Activated T-cell treated with anti-CD3 and anti-CD28 coated beads, Interleukin-2, amount 50 U/mL, for 48 hours (primary cell): ENCODE data around the gene TBC1D10B.

Experiments
- DNase-seq, 2 experiments: peaks; one replicate each; pipeline ENCODE4 v3.0.0-alpha.2; 2020

TBC1D10B gene

DNA sequence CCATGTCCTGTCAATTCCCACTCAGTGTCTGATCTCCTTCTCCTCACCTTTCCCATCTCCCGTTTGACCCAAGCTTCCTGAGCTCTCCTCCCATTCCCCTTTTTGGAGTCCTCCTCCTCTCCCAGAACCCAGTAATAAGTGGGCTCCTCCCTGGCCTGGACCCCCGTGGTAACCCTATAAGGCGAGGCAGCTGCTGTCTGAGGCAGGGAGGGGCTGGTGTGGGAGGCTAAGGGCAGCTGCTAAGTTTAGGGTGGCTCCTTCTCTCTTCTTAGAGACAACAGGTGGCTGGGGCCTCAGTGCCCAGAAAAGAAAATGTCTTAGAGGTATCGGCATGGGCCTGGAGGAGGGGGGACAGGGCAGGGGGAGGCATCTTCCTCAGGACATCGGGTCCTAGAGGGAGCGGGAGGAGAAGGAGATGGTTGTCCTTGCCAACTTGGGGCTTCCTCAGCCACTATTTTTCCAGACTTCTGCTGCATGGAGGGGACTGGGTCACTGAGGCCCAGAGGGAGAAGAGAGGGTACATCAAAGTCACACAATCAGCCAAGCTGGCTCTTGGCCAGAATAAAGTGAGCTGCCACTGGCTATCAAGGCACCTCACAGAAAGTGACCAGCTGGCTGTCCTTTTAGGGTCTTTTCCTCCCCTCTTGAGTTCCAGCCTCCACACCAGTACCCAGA, 1.9 kb upstream of the TBC1D10B start:
- DNase-seq: no peak

DNA sequence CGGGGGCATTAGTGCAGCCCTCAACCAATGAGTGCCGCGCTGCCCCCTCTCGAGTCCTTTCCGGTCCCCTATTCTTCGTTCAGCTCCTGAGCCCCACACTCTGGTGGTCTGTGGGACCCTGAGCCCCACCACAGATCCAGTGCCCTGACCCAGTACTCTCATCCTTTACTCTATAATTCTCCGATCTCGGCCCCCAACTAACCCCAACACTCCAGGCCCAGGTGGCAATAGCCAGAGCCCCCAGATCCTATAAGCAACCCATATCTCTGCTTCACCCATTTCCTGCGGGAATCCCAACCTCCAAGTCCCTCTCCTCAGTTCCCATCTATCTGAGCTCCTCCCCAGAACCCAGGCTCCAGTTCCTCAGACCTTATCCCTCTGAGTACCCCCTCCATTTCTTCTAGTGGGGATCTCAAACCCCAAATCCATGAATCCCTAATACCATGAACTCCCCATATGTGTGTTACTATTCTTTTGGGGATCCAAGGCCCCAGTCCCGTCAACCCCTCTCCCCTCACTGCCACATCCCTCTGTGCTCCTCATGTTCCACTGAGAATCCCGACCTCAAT, 1.0 kb upstream of the TBC1D10B start:
- no peak for DNase-seq

DNA sequence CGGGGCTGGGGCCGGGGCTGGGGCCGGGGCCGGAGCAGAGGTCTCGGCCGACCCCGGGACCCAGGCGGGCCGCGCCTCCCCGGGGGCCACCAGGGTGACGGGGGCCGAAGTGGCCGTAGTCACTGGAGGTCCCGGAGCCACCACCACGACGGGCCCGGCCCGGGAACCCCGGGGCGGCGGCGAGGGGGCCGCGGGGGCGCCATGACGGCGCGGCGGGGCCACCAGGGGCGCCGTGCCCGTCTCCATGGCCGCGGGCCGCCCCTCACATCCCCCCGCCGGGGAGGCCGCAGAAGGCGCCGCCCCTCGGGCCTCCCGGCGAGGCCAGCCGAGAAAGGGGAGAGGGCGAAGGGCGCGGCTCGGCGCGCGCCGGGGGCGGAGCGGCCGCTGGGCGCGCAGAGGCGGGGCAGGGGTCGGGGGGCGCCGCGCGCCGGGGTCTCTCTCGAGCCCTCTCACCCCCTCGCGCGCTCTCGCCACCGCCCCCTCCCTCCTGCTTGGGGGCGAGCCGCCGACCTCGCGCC, 297 bp downstream of the TBC1D10B start:
- no peak for DNase-seq

DNA sequence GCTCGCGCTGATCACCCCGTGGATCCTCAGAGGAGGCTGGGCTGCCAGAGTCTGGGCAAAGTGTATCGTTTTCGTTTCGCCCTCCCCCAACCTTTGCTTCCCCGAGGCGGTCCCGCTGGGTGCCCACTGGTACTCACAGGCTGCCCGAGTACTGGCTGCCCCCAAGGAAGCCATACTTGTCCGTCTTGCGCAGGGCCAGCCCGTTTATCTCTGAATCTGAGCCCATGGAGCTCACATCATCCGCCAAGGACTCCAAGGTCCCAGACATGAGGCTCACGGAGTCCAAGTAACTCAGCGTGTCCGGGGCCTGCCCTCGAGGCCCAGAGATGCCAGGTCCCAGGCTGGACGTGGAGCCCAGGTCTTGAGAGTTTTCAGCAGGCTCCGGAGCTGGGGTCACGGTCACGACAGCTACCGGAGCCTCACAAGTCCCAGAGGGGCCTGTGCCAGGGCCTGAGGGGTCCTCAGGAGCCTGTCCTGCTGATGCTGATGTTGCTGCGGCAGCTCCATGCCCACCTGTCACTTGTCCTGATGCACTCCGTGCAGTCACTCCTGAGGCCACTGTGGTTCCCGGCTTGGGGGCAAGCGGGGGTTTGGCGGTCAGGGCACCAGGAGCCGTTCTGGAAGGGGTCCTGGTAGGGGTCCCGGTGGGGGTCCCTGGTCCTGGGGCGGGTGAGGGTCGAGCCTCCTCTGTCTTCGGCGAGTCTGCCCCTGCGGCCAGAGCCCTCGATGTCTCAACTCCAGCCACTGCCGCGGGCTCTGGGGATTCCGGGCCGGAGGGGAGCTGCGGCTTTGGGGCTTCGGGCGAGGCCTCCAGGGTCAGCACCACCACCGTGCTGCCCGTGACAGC, 980 bp downstream of the TBC1D10B start:
- DNase-seq: peak in 1 of 2 experiments; percentile 46

DNA sequence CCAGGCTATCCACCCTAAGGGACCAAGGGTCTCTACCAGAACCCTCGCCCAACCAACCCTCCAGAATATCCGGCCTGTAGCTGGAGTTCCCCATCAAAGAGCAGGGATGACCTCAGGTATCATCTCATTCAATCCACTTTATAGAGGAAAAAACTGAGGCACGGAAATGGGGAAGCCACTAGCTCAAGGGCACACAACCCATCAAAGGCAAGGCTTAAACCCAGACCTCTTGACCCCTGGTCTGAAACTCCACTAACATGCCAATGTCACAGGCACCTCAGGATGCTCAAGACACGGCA, 1.6 kb downstream of the TBC1D10B start:
- no peak for DNase-seq

DNA sequence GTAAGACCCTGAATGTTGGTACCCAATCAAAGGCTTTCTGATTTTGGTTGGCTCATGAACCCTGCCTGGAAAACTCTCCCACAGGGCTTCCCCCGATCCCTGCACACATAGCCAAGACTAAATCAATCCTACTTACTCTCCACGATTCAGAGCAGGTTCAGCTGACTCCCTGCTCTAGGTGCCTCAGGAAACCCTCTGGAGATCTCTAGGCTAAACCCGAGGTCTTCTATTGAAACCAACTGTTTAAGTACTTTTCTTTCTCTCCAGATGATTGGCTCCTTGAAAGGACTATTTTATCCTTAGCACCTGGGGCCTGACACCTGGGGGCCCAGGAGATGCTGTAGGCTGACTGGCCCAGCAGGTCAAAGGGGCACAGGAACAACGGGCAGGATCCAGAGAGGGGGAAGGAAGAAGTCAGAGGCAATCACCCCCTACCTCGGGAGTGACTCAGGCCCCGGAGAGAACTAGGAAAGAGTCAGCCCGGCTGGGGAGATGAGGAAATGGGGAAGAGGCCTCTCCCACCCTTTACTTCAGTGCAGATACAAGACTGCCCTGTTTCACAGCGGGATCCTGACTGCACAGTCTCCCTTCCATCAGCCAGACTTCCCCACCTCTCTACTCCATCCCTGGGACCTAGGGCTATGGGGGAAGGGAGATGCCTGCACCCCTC, 2.0 kb downstream of the TBC1D10B start:
- no peak for DNase-seq

DNA sequence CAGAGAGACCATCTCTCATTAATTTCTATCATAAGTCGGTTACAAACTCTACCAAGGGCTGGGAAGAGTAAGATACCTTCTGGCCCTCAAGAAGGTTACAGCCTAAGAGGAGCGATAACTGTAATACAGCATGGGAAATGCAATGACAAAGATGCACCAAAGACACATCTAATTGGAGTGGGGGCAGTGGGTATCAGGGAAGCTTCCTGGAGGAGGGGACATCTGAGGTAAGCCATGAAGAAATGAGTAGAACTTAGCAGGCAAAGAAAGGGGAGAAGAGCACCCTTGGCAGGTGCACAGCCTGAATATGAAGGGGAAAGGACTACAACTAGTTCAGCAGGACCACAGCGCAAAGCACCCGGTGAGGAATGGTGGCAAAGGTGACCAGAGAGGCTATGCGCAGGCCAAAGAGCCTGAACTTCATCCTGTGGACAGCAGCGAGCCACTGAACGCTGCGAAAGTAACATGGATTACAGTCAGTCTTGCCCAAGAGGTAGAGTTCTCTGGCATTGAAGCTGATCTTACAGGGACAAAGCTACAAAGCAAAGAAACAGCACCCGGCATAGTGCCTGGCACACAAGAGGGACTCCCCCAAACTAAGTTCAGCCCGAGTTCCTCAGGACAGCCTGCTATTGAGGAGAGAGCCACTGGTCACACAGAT, 2.8 kb downstream of the TBC1D10B start:
- no peak for DNase-seq

DNA sequence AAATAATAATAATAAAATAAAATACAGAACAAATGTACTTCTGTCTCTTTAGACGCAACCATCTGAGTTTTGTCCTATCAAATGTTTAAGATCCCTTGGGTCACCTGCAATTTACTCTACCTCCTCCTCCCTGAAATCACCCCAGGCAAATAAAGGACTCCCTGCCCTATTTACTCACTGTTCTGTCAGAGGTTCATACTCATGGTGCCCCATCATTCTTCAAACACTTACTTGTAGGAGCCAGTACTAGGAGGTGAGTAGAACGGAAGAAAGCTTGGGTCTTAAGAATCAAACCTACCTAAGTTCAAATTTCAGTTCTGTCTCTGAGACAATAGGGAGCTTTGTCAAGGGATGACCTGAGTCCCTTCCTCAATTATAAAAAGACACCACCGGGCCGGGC, 3.8 kb downstream of the TBC1D10B start:
- no peak for DNase-seq

DNA sequence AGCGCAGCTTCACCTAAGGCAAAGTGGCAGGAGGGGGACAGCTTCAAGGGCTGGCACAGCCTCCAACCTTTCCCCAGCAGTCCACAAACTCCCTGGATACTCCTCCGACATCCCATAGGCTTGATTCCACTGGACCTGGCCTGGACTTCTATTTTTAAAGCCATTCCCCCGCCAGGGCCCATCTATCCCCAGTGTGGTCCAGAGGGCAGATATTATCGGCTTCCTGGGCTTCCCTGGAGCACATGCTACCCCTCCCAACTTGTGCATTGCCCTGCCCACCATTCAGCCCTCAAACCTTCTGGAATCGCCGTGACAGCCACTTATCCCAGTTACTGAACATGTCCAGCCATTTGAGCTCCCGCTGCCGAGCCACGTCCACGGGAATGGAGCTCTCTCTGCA, 5.1 kb downstream of the TBC1D10B start:
- DNase-seq: no peak

DNA sequence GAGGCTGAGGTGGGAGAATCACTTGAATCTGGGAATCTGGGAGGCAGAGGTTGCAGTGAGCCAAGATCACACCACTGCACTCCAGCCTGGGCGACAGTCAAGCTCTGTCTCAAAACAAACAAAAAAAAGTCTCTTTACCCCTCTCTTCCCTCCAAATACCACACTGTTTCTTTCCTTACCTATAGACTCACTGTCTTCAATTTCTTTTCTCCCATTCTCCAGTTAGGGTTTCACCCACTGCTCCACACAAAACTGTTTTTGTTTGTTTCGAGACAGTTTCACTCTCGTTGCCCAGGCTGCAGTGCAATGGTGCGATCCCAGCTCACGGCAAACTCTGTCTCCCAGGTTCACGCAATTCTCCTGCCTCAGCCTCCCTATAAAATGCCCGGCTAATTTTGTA, 9.1 kb downstream of the TBC1D10B start:
- no peak for DNase-seq

DNA sequence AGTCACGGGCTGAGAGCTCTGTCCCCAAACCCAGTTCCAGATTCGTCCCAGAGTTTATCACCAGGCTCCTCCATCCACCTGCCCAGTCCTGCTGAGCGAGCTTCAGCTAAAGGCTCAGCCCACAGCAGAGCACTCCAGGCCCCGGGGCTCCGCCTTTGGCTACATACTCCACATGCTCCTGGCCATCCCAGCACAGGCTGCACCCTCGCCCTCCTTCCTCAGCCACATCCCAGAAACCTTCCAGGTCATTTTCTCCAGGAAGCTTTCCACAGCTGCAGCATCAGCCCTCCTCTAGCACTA, 10.5 kb downstream of the TBC1D10B start:
- no peak for DNase-seq

DNA sequence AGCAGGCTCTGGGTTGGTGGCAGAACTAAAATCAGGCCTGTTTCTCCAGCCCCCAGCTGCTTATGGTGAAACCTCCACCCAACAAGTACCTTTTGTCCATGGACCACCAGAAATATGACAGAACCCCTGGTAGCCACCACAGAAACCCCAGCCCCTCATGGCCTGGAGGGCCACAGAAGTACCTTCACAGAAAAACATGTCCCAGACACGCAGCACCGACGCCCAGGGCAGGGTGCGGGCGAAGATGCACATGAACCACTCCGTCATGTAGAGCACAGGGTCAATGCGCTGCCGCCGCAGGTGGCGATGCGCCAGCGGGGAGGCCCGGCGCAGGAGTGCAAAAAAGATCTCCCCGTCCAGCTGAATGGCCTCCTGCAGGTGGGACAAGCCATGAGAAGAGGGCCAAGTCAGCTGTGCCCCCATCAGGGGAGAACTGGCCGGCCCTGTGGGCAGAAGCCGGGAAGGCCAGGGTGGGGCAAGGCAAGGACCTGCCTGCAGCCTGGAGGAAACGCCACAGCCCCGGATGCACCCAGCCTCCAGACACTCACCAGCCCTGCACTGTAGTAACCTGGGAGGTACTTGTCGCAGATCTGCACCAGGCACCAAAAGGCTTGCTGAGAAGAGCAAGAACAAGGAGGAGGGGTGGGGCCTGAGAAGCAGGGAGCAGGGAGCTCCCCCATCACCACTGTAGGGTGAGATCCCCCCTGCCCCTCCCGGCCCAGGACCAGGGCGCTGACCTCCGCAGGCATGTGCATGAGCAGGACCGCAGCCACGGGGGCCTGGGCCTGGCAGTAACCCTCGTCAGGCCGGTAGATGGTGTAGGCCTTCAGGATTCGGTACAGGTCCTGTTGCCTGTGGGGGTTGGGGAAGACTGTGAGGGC, 11.1 kb downstream of the TBC1D10B start:
- no peak for DNase-seq

DNA sequence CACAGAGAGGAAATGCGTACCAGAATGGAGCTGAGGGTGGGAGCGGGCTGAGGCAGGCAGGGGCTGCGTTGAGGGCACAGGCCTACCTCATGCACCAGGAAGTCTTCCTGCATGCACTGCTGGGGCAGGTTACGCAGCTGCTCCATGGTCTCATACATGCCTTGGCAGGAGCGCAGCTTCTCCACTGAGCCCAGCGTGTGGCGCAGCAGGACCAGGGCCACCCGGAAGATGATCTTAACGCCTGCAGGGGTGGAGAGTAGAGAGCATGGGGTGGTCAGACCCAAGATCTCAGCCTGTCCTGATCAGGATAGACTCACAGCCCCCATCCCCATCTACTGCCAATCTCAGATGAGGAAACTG, 11.7 kb downstream of the TBC1D10B start:
- DNase-seq: no peak

DNA sequence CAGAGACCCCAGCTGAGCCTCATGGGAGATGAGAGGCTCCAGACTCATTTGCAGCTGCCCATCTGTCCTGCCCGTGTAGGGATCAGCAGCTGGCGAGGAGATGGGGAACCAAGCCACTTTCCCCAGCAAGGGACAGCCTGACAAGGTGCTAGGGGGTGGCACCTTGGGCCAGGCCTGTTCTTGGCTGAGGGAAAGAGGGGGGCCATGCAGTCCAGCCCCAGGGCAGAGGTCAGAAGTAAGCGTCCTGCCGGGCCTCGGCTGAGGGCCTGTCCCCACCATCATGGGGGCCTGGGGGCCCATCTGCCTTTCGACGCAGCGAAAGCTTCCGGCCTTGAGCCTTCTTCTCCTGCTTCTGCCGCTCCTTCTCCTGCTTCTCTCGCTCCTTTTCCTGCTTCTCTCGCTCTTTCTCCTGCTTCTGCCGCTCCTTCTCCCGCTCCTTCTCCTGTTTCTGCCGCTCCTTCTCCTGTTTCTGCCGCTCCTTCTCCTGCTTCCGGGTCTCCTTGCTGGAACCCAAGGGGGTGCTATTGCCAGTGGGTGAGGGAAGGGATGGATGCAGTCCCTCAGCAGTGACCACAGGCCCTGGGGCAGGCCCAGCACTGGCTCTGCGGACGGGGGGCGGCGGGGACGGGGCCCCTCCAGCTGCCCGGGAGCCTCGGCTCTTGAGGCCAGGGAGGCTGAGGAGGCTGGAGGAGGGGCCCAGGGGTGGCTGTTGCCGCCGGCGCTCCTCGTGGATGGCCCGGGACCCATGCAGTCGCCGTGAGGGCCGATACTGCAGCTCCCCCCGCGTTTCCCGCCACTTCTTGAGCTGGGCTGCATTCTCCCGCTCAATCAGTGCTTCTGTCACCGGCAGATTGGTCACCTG, 12.3 kb downstream of the TBC1D10B start:
- DNase-seq: no peak

DNA sequence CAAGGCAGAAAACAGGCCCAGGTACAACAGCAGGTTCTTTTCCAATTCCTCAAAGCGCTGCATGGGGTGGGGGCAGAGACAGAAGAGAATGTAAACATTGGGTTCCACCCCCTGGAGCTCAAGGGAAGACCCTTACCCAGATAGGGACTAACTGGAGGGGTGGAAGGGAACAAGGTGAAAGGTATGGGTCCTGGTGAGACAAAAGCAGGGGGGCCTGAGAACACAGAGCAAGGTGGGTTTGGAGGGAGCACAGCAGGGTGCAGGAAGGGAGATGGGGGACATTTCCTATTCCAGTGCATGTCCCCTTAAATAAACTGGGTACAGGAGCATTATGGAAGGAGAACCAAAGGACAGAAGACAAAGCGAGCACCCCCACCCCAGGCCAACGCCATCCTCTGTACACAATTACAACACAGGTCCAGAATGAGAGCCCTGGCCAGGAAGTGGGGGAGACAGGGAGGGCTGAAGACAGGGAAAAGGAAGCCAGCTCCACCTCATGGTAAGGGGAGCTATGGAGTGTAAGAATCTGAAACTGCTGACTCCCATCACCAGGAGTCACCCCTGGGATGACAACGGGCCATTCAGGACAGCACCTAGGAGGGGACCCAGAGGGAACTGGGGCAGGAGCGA, 13.1 kb downstream of the TBC1D10B start:
- DNase-seq: no peak

DNA sequence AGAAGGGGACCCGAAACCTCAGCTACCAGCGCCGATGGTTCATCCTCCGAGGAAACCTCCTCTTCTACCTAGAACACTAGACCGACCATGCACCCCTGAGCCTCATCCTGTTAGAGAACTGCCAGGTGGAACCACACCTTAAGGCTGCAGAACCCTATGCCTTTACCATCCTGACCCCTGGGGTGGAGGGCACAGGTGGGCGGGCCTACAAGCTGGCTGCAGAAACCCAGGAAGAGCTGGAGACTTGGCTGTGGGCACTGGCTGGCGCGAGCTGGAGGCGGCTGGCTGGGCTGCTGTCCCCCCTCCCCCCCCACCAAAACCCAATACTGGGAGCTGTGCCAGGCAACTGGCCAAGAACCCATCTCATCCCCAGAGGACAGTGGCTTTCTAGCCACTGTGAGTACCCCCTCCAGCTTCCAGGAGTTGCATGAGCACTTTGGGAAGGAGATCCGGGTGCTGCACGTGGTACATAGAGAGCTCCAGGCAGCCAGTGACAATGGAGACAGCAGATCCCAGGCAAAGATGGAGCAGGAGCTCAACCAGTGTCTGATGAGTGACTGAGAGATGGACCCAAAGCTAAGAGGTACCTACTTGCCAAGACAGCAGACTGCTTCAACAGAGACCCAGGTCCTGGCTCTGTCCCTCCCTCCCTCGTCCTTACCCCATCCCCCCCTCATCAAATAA, 13.8 kb downstream of the TBC1D10B start:
- no peak for DNase-seq

DNA sequence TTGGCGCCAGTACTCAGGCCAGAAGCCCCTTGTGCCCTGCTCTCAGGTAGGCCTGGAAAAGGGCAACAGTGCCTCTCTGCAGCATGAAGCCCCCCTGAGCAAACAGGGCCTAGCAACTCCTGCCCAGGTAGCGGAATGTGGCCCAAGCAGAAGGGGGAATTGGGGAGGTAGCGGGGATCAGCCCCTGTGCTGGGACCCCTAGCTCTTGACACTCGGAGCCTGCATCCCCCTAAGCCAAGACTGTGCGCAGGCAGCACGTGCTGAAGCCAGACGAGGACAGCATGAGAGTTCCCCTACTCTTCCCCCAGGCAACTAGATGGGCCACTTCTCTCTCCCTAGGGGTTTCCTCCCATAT, 14.4 kb downstream of the TBC1D10B start:
- DNase-seq: no peak

DNA sequence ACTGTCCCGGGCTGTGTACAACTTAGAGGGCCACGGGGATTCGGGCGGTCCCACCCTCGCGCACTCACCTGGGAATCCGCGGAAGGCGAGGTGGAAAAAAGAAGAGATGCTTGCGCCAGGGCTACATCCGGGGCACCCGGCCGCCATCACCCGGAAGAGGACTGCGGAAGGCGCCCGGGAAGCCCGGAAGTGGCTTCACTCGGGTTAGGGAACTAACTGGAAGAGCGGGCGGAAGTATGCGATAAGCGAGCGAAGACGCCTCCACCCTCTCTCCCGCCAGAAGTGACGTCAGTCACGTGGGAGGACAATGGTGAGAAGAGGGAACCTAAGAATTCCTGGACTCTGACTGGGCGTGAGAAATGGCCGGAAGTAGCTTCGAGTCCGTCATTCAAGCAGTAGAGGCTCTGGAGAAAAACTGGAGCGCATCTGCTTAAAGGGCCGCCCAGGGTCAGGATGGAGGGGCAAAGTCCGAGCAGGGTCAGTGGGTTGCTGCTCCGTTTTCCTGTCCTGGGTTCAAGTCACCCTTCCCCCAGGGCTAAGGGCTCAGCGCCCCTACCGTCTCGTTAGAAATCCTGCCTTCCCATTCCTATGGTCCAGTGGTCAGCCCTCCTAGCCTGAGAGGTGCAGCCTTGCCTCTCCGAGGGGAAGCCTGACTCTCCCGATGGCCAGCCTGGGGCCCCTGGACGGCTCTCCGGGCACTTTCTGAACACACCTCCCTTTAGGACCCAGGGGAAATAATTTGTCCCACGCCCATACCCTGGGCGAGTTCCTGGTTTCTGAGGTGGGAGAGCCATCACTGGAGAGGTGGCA, 14.9 kb downstream of the TBC1D10B start, which contains the start of gene CD2BP2:
CD2BP2 (minus strand) TSS at position 165 of the 810 bp plus-strand sequence. CDS start 627 bp downstream, outside the sequence.
- DNase-seq: peak; percentile 91 to 92
